ENCODE data around the gene IDI2. TPM values are rescaled to one million over a fixed set of nuclear protein-coding genes. Genes with fewer than 3 reads are reported as not detected.
A peak's percentile ranks its signal among the peaks of the same experiment; 100 is the strongest.

Gene IDI2
- polyA plus RNA-seq, 4 donors: 0.03 TPM; not detected in 3

GRCh38 chr10:997266-998022 lies 28.2 kb downstream of the IDI2 start:
- 84 to 91% (median 88%) methylated on average over 19 of the region's 19 CpGs for WGBS, 3 donors
- Histone ChIP-seq H3K9me3 (ENCODE audit: control insufficient read depth in 2 of 2, insufficient read depth in 1 of 2, low read depth in 1 of 2, low read length in 1 of 2) (peaks cover 0 to 10% of the 10 kb centered on the region in 2 donors), H3K36me3 (ENCODE audit: control insufficient read depth in 3 of 3, insufficient read depth in 2 of 3, low read depth in 1 of 3, low read length in 3 of 3) (peaks cover 19 to 73% (median 23%) of the 10 kb centered on the region in 3 donors), H3K27me3 (ENCODE audit: control insufficient read depth in 3 of 3, insufficient read depth in 3 of 3, low read length in 3 of 3) (no peaks in the 10 kb centered on the region), H3K27ac (ENCODE audit: low read depth in 1 of 3, low read length in 2 of 3) (no peak overlapping the region), H3K4me1 (ENCODE audit: control insufficient read depth in 3 of 3, insufficient read depth in 2 of 3, low read depth in 1 of 3, low read length in 2 of 3) (no peaks in the 10 kb centered on the region), H3K4me3 (ENCODE audit: low read depth in 1 of 3, low read length in 3 of 3) (no peak overlapping the region)
- FAIRE-seq (no peak), DNase-seq (no peak)

GRCh38 chr10:996031-996430 lies 29.6 kb downstream of the IDI2 start:
- no peak for DNase-seq
- WGBS, 3 donors: 96 to 97% (median 96%) methylated on average over 12 of the region's 12 CpGs

GRCh38 chr10:995559-995926 lies 30.1 kb downstream of the IDI2 start:
- H3K27me3 ChIP-seq (ENCODE audit: control insufficient read depth in 3 of 3, insufficient read depth in 3 of 3, low read length in 3 of 3): no peaks in the 10 kb centered on the region

More at GRCh38 chr10:996031-996430, 29.6 kb downstream of the IDI2 start:
- no peak overlapping the region for H3K4me3 ChIP-seq (ENCODE audit: low read depth in 1 of 3, low read length in 3 of 3)
- H3K9me3 ChIP-seq (ENCODE audit: control insufficient read depth in 2 of 2, insufficient read depth in 1 of 2, low read depth in 1 of 2, low read length in 1 of 2): peaks cover 0 to 4% of the 10 kb centered on the region in 2 donors
- H3K4me1 ChIP-seq (ENCODE audit: control insufficient read depth in 3 of 3, insufficient read depth in 2 of 3, low read depth in 1 of 3, low read length in 2 of 3): no peaks in the 10 kb centered on the region
- FAIRE-seq: no peak
- no peak overlapping the region for H3K27ac ChIP-seq (ENCODE audit: low read depth in 1 of 3, low read length in 2 of 3)
- no peaks in the 10 kb centered on the region for H3K27me3 ChIP-seq (ENCODE audit: control insufficient read depth in 3 of 3, insufficient read depth in 3 of 3, low read length in 3 of 3)
- H3K36me3 ChIP-seq (ENCODE audit: control insufficient read depth in 3 of 3, insufficient read depth in 2 of 3, low read depth in 1 of 3, low read length in 3 of 3): peaks cover 15 to 65% (median 20%) of the 10 kb centered on the region in 3 donors

GRCh38 chr10:994836-995558 lies 30.7 kb downstream of the IDI2 start:
- Histone ChIP-seq H3K36me3 (ENCODE audit: control insufficient read depth in 3 of 3, insufficient read depth in 2 of 3, low read depth in 1 of 3, low read length in 3 of 3) (peaks cover 15 to 61% (median 17%) of the 10 kb centered on the region in 3 donors), H3K9me3 (ENCODE audit: control insufficient read depth in 2 of 2, insufficient read depth in 1 of 2, low read depth in 1 of 2, low read length in 1 of 2) (no peaks in the 10 kb centered on the region), H3K27ac (ENCODE audit: low read depth in 1 of 3, low read length in 2 of 3) (no peak overlapping the region), H3K4me1 (ENCODE audit: control insufficient read depth in 3 of 3, insufficient read depth in 2 of 3, low read depth in 1 of 3, low read length in 2 of 3) (peaks cover 0 to 5% (median 0%) of the 10 kb centered on the region in 3 donors), H3K4me3 (ENCODE audit: low read depth in 1 of 3, low read length in 3 of 3) (no peak overlapping the region), H3K27me3 (ENCODE audit: control insufficient read depth in 3 of 3, insufficient read depth in 3 of 3, low read length in 3 of 3) (no peaks in the 10 kb centered on the region)
- DNase-seq: no peak
- 95% methylated on average over 6 of the region's 6 CpGs for WGBS, 3 donors
- FAIRE-seq: no peak

More at GRCh38 chr10:995559-995926, 30.1 kb downstream of the IDI2 start:
- H3K36me3 ChIP-seq (ENCODE audit: control insufficient read depth in 3 of 3, insufficient read depth in 2 of 3, low read depth in 1 of 3, low read length in 3 of 3): peaks cover 15 to 66% (median 18%) of the 10 kb centered on the region in 3 donors
- H3K4me3 ChIP-seq (ENCODE audit: low read depth in 1 of 3, low read length in 3 of 3): no peak overlapping the region
- H3K27ac ChIP-seq (ENCODE audit: low read depth in 1 of 3, low read length in 2 of 3): no peak overlapping the region
- DNase-seq: no peak
- peaks cover 0 to 5% (median 0%) of the 10 kb centered on the region in 3 donors for H3K4me1 ChIP-seq (ENCODE audit: control insufficient read depth in 3 of 3, insufficient read depth in 2 of 3, low read depth in 1 of 3, low read length in 2 of 3)
- FAIRE-seq: no peak
- WGBS, 3 donors: 95 to 97% (median 97%) methylated on average over 7 of the region's 7 CpGs
- H3K9me3 ChIP-seq (ENCODE audit: control insufficient read depth in 2 of 2, insufficient read depth in 1 of 2, low read depth in 1 of 2, low read length in 1 of 2): peaks cover 0 to 2% of the 10 kb centered on the region in 2 donors

- H3K4me3 ChIP-seq (ENCODE audit: low read depth in 1 of 3, low read length in 3 of 3): no peak overlapping the region
Observed at GRCh38 chr10:992871-993270, 32.8 kb downstream of the IDI2 start.

GRCh38 chr10:992467-992866 lies 33.2 kb downstream of the IDI2 start:
- Histone ChIP-seq H3K4me1 (ENCODE audit: control insufficient read depth in 3 of 3, insufficient read depth in 2 of 3, low read depth in 1 of 3, low read length in 2 of 3) (peaks cover 0 to 12% (median 11%) of the 10 kb centered on the region in 3 donors), H3K9me3 (ENCODE audit: control insufficient read depth in 2 of 2, insufficient read depth in 1 of 2, low read depth in 1 of 2, low read length in 1 of 2) (no peaks in the 10 kb centered on the region), H3K36me3 (ENCODE audit: control insufficient read depth in 3 of 3, insufficient read depth in 2 of 3, low read depth in 1 of 3, low read length in 3 of 3) (peaks cover 7 to 39% (median 8%) of the 10 kb centered on the region in 3 donors), H3K27ac (ENCODE audit: low read depth in 1 of 3, low read length in 2 of 3) (no peak overlapping the region), H3K4me3 (ENCODE audit: low read depth in 1 of 3, low read length in 3 of 3) (no peak overlapping the region), H3K27me3 (ENCODE audit: control insufficient read depth in 3 of 3, insufficient read depth in 3 of 3, low read length in 3 of 3) (no peaks in the 10 kb centered on the region)
- 83 to 98% (median 88%) methylated on average over 6 of the region's 6 CpGs for WGBS, 3 donors
- DNase-seq (no peak), FAIRE-seq (no peak)

More at GRCh38 chr10:992871-993270, 32.8 kb downstream of the IDI2 start:
- no peaks in the 10 kb centered on the region for H3K27me3 ChIP-seq (ENCODE audit: control insufficient read depth in 3 of 3, insufficient read depth in 3 of 3, low read length in 3 of 3)
- peaks cover 0 to 10% (median 9%) of the 10 kb centered on the region in 3 donors for H3K4me1 ChIP-seq (ENCODE audit: control insufficient read depth in 3 of 3, insufficient read depth in 2 of 3, low read depth in 1 of 3, low read length in 2 of 3)
- no peak overlapping the region for H3K27ac ChIP-seq (ENCODE audit: low read depth in 1 of 3, low read length in 2 of 3)
- no peak for FAIRE-seq
- H3K36me3 ChIP-seq (ENCODE audit: control insufficient read depth in 3 of 3, insufficient read depth in 2 of 3, low read depth in 1 of 3, low read length in 3 of 3): peaks cover 10 to 42% (median 11%) of the 10 kb centered on the region in 3 donors
- DNase-seq: no peak
- H3K9me3 ChIP-seq (ENCODE audit: control insufficient read depth in 2 of 2, insufficient read depth in 1 of 2, low read depth in 1 of 2, low read length in 1 of 2): no peaks in the 10 kb centered on the region

GRCh38 chr10:990808-991207 lies 34.9 kb downstream of the IDI2 start:
- Histone ChIP-seq H3K27me3 (ENCODE audit: control insufficient read depth in 3 of 3, insufficient read depth in 3 of 3, low read length in 3 of 3) (no peaks in the 10 kb centered on the region), H3K4me1 (ENCODE audit: control insufficient read depth in 3 of 3, insufficient read depth in 2 of 3, low read depth in 1 of 3, low read length in 2 of 3) (peaks cover 0 to 25% (median 15%) of the 10 kb centered on the region in 3 donors), H3K9me3 (ENCODE audit: control insufficient read depth in 2 of 2, insufficient read depth in 1 of 2, low read depth in 1 of 2, low read length in 1 of 2) (no peaks in the 10 kb centered on the region), H3K4me3 (ENCODE audit: low read depth in 1 of 3, low read length in 3 of 3) (no peak overlapping the region), H3K27ac (ENCODE audit: low read depth in 1 of 3, low read length in 2 of 3) (no peak overlapping the region), H3K36me3 (ENCODE audit: control insufficient read depth in 3 of 3, insufficient read depth in 2 of 3, low read depth in 1 of 3, low read length in 3 of 3) (peaks cover 0 to 27% (median 4%) of the 10 kb centered on the region in 3 donors)
- WGBS, 3 donors: 90 to 98% (median 95%) methylated on average over 6 of the region's 6 CpGs
- DNase-seq: no peak
- no peak for FAIRE-seq

- FAIRE-seq: no peak
- WGBS, 3 donors: 17 to 23% (median 23%) methylated on average over 42 of the region's 42 CpGs
- peaks cover 0 to 39% (median 15%) of the 10 kb centered on the region in 3 donors for H3K4me1 ChIP-seq (ENCODE audit: control insufficient read depth in 3 of 3, insufficient read depth in 2 of 3, low read depth in 1 of 3, low read length in 2 of 3)
- no peaks in the 10 kb centered on the region for H3K27me3 ChIP-seq (ENCODE audit: control insufficient read depth in 3 of 3, insufficient read depth in 3 of 3, low read length in 3 of 3)
- no peak for DNase-seq
- H3K4me3 ChIP-seq (ENCODE audit: low read depth in 1 of 3, low read length in 3 of 3): peak overlapping the region; percentile 88 to 98 (median 98)
- no peaks in the 10 kb centered on the region for H3K9me3 ChIP-seq (ENCODE audit: control insufficient read depth in 2 of 2, insufficient read depth in 1 of 2, low read depth in 1 of 2, low read length in 1 of 2)
- peak overlapping the region; percentile 57 to 86 (median 85) for H3K27ac ChIP-seq (ENCODE audit: low read depth in 1 of 3, low read length in 2 of 3)
- peaks cover 0 to 13% (median 0%) of the 10 kb centered on the region in 3 donors for H3K36me3 ChIP-seq (ENCODE audit: control insufficient read depth in 3 of 3, insufficient read depth in 2 of 3, low read depth in 1 of 3, low read length in 3 of 3)
Observed at GRCh38 chr10:988667-989545, 36.8 kb downstream of the IDI2 start.
